ENCODE data around the gene ROBO1. TPM values are rescaled to one million over a fixed set of nuclear protein-coding genes. Genes with fewer than 3 reads are reported as not detected.
"Not testable (repeated sequence)": the region's sequence is repeated elsewhere in the genome, so short reads cannot be mapped to it uniquely, and the experiment has no call there.

The ROBO1 gene
- polyA plus RNA-seq, 4 donors, result 0.81 to 12.2 (median 2.6) TPM

GRCh38 chr3:78690766-78691165, 1077.0 kb downstream of the ROBO1 start:
- Histone ChIP-seq H3K4me3 (ENCODE audit: low read depth in 1 of 3, low read length in 3 of 3) (no peak overlapping the region), H3K36me3 (ENCODE audit: control insufficient read depth in 3 of 3, insufficient read depth in 2 of 3, low read depth in 1 of 3, low read length in 3 of 3) (no peaks in the 10 kb centered on the region), H3K9me3 (ENCODE audit: control insufficient read depth in 2 of 2, insufficient read depth in 1 of 2, low read depth in 1 of 2, low read length in 1 of 2) (no peaks in the 10 kb centered on the region), H3K4me1 (ENCODE audit: control insufficient read depth in 3 of 3, insufficient read depth in 2 of 3, low read depth in 1 of 3, low read length in 2 of 3) (no peaks in the 10 kb centered on the region), H3K27ac (ENCODE audit: low read depth in 1 of 3, low read length in 2 of 3) (no peak overlapping the region), H3K27me3 (ENCODE audit: control insufficient read depth in 3 of 3, insufficient read depth in 3 of 3, low read length in 3 of 3) (no peaks in the 10 kb centered on the region)
- no peak for DNase-seq
- no peak for FAIRE-seq
- 16 to 25% (median 19%) methylated on average over 2 of the region's 2 CpGs for WGBS, 3 donors

GRCh38 chr3:78689378-78689777, 1078.4 kb downstream of the ROBO1 start:
- H3K4me1 ChIP-seq (ENCODE audit: control insufficient read depth in 3 of 3, insufficient read depth in 2 of 3, low read depth in 1 of 3, low read length in 2 of 3), result no peaks in the 10 kb centered on the region
- H3K27ac ChIP-seq (ENCODE audit: low read depth in 1 of 3, low read length in 2 of 3), result no peak overlapping the region
- H3K36me3 ChIP-seq (ENCODE audit: control insufficient read depth in 3 of 3, insufficient read depth in 2 of 3, low read depth in 1 of 3, low read length in 3 of 3), result no peaks in the 10 kb centered on the region
- no peaks in the 10 kb centered on the region for H3K9me3 ChIP-seq (ENCODE audit: control insufficient read depth in 2 of 2, insufficient read depth in 1 of 2, low read depth in 1 of 2, low read length in 1 of 2)
- no peaks in the 10 kb centered on the region for H3K27me3 ChIP-seq (ENCODE audit: control insufficient read depth in 3 of 3, insufficient read depth in 3 of 3, low read length in 3 of 3)
- WGBS, 3 donors, result 80 to 88% (median 83%) methylated on average over 6 of the region's 6 CpGs
- DNase-seq (no peak), FAIRE-seq (no peak)
- no peak overlapping the region for H3K4me3 ChIP-seq (ENCODE audit: low read depth in 1 of 3, low read length in 3 of 3)

GRCh38 chr3:78687520-78687919, 1080.3 kb downstream of the ROBO1 start:
- Histone ChIP-seq H3K9me3 (ENCODE audit: control insufficient read depth in 2 of 2, insufficient read depth in 1 of 2, low read depth in 1 of 2, low read length in 1 of 2) (no peaks in the 10 kb centered on the region), H3K27me3 (ENCODE audit: control insufficient read depth in 3 of 3, insufficient read depth in 3 of 3, low read length in 3 of 3) (no peaks in the 10 kb centered on the region), H3K4me1 (ENCODE audit: control insufficient read depth in 3 of 3, insufficient read depth in 2 of 3, low read depth in 1 of 3, low read length in 2 of 3) (no peaks in the 10 kb centered on the region), H3K4me3 (ENCODE audit: low read depth in 1 of 3, low read length in 3 of 3) (no peak overlapping the region), H3K27ac (ENCODE audit: low read depth in 1 of 3, low read length in 2 of 3) (no peak overlapping the region), H3K36me3 (ENCODE audit: control insufficient read depth in 3 of 3, insufficient read depth in 2 of 3, low read depth in 1 of 3, low read length in 3 of 3) (no peaks in the 10 kb centered on the region)
- 70 to 86% (median 72%) methylated on average over 4 of the region's 4 CpGs for WGBS, 3 donors
- FAIRE-seq (no peak), DNase-seq (no peak)

- FAIRE-seq, result peak; percentile 10
Measured at GRCh38 chr3:78683284-78683683, 1084.5 kb downstream of the ROBO1 start.

GRCh38 chr3:78675119-78675805, 1092.5 kb downstream of the ROBO1 start:
- H3K27ac ChIP-seq (ENCODE audit: low read depth in 1 of 3, low read length in 2 of 3); FAIRE-seq; H3K36me3 ChIP-seq (ENCODE audit: control insufficient read depth in 3 of 3, insufficient read depth in 2 of 3, low read depth in 1 of 3, low read length in 3 of 3); H3K4me3 ChIP-seq (ENCODE audit: low read depth in 1 of 3, low read length in 3 of 3); H3K4me1 ChIP-seq (ENCODE audit: control insufficient read depth in 3 of 3, insufficient read depth in 2 of 3, low read depth in 1 of 3, low read length in 2 of 3); H3K9me3 ChIP-seq (ENCODE audit: control insufficient read depth in 2 of 2, insufficient read depth in 1 of 2, low read depth in 1 of 2, low read length in 1 of 2); DNase-seq; H3K27me3 ChIP-seq (ENCODE audit: control insufficient read depth in 3 of 3, insufficient read depth in 3 of 3, low read length in 3 of 3): not testable (repeated sequence)
- 90 to 96% (median 92%) methylated on average over 23 to 25 of the region's 25 CpGs for WGBS, 3 donors

More at GRCh38 chr3:78683284-78683683, 1084.5 kb downstream of the ROBO1 start:
- 93 to 98% (median 96%) methylated on average over 2 of the region's 2 CpGs for WGBS, 3 donors
- H3K4me3 ChIP-seq (ENCODE audit: low read depth in 1 of 3, low read length in 3 of 3), result no peak overlapping the region
- no peaks in the 10 kb centered on the region for H3K9me3 ChIP-seq (ENCODE audit: control insufficient read depth in 2 of 2, insufficient read depth in 1 of 2, low read depth in 1 of 2, low read length in 1 of 2)
- H3K36me3 ChIP-seq (ENCODE audit: control insufficient read depth in 3 of 3, insufficient read depth in 2 of 3, low read depth in 1 of 3, low read length in 3 of 3), result no peaks in the 10 kb centered on the region
- DNase-seq, result no peak
- no peak overlapping the region for H3K27ac ChIP-seq (ENCODE audit: low read depth in 1 of 3, low read length in 2 of 3)
- H3K4me1 ChIP-seq (ENCODE audit: control insufficient read depth in 3 of 3, insufficient read depth in 2 of 3, low read depth in 1 of 3, low read length in 2 of 3), result no peaks in the 10 kb centered on the region
- no peaks in the 10 kb centered on the region for H3K27me3 ChIP-seq (ENCODE audit: control insufficient read depth in 3 of 3, insufficient read depth in 3 of 3, low read length in 3 of 3)

DNA sequence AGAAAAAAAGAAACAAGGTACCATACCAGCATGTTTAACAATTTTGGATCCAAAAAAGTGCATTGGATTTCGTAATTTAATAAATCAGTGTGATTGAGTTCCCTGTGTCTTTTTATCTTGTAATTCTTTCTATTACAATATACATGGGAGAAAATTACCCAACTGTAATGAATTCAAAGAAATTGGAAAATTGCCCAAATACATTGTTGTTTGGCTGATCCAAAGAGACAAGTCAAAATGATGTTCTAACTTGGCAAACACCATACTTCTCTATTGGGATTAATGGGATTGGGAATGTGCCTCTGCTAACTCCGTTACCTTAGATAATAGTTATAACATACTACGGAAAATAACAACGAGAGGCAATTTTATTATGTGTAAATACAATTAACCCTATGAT, 1097.1 kb downstream of the ROBO1 start:
- Histone ChIP-seq H3K36me3 (ENCODE audit: control insufficient read depth in 3 of 3, insufficient read depth in 2 of 3, low read depth in 1 of 3, low read length in 3 of 3) (no peaks in the 10 kb centered on the region), H3K27me3 (ENCODE audit: control insufficient read depth in 3 of 3, insufficient read depth in 3 of 3, low read length in 3 of 3) (no peaks in the 10 kb centered on the region), H3K4me1 (ENCODE audit: control insufficient read depth in 3 of 3, insufficient read depth in 2 of 3, low read depth in 1 of 3, low read length in 2 of 3) (no peaks in the 10 kb centered on the region), H3K9me3 (ENCODE audit: control insufficient read depth in 2 of 2, insufficient read depth in 1 of 2, low read depth in 1 of 2, low read length in 1 of 2) (no peaks in the 10 kb centered on the region), H3K4me3 (ENCODE audit: low read depth in 1 of 3, low read length in 3 of 3) (no peak overlapping the region), H3K27ac (ENCODE audit: low read depth in 1 of 3, low read length in 2 of 3) (no peak overlapping the region)
- DNase-seq, result no peak
- WGBS, 3 donors, result 59 to 74% (median 61%) methylated on average over 4 of the region's 4 CpGs
- FAIRE-seq, result no peak

- WGBS, 3 donors, result 80 to 84% (median 83%) methylated on average over 7 of the region's 7 CpGs
- H3K36me3 ChIP-seq (ENCODE audit: control insufficient read depth in 3 of 3, insufficient read depth in 2 of 3, low read depth in 1 of 3, low read length in 3 of 3), result no peaks in the 10 kb centered on the region
- no peak overlapping the region for H3K27ac ChIP-seq (ENCODE audit: low read depth in 1 of 3, low read length in 2 of 3)
- no peak overlapping the region for H3K4me3 ChIP-seq (ENCODE audit: low read depth in 1 of 3, low read length in 3 of 3)
- DNase-seq (no peak), FAIRE-seq (no peak)
- no peaks in the 10 kb centered on the region for H3K9me3 ChIP-seq (ENCODE audit: control insufficient read depth in 2 of 2, insufficient read depth in 1 of 2, low read depth in 1 of 2, low read length in 1 of 2)
- H3K27me3 ChIP-seq (ENCODE audit: control insufficient read depth in 3 of 3, insufficient read depth in 3 of 3, low read length in 3 of 3), result no peaks in the 10 kb centered on the region
- no peaks in the 10 kb centered on the region for H3K4me1 ChIP-seq (ENCODE audit: control insufficient read depth in 3 of 3, insufficient read depth in 2 of 3, low read depth in 1 of 3, low read length in 2 of 3)
Measured at GRCh38 chr3:78670094-78670493, 1097.7 kb downstream of the ROBO1 start.

- no peak for DNase-seq
- no peaks in the 10 kb centered on the region for H3K36me3 ChIP-seq (ENCODE audit: control insufficient read depth in 3 of 3, insufficient read depth in 2 of 3, low read depth in 1 of 3, low read length in 3 of 3)
- no peaks in the 10 kb centered on the region for H3K4me1 ChIP-seq (ENCODE audit: control insufficient read depth in 3 of 3, insufficient read depth in 2 of 3, low read depth in 1 of 3, low read length in 2 of 3)
- H3K4me3 ChIP-seq (ENCODE audit: low read depth in 1 of 3, low read length in 3 of 3), result no peak overlapping the region
- no peaks in the 10 kb centered on the region for H3K9me3 ChIP-seq (ENCODE audit: control insufficient read depth in 2 of 2, insufficient read depth in 1 of 2, low read depth in 1 of 2, low read length in 1 of 2)
- no peak overlapping the region for H3K27ac ChIP-seq (ENCODE audit: low read depth in 1 of 3, low read length in 2 of 3)
- no peaks in the 10 kb centered on the region for H3K27me3 ChIP-seq (ENCODE audit: control insufficient read depth in 3 of 3, insufficient read depth in 3 of 3, low read length in 3 of 3)
- 37 to 63% (median 39%) methylated on average over 2 of the region's 2 CpGs for WGBS, 3 donors
- FAIRE-seq, result no peak
Measured at GRCh38 chr3:78668302-78668701, 1099.5 kb downstream of the ROBO1 start.

DNA sequence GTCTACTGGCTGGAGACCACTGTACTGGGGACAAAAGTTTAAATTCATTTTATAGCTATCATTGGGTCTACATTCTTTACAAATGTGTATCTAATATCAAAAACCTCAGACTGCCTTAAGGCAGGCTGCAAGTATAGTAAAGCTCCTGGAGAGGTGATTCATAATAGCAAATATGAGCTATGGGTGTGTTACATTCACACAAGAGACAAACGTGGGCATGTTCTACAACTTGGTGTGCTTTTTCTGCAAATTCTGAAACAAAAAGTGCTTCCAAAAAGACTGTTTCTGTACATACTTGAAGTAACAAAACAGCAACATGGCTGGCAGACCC, 1101.4 kb downstream of the ROBO1 start:
- no peaks in the 10 kb centered on the region for H3K36me3 ChIP-seq (ENCODE audit: control insufficient read depth in 3 of 3, insufficient read depth in 2 of 3, low read depth in 1 of 3, low read length in 3 of 3)
- no peaks in the 10 kb centered on the region for H3K9me3 ChIP-seq (ENCODE audit: control insufficient read depth in 2 of 2, insufficient read depth in 1 of 2, low read depth in 1 of 2, low read length in 1 of 2)
- no peak for FAIRE-seq
- no peaks in the 10 kb centered on the region for H3K4me1 ChIP-seq (ENCODE audit: control insufficient read depth in 3 of 3, insufficient read depth in 2 of 3, low read depth in 1 of 3, low read length in 2 of 3)
- H3K4me3 ChIP-seq (ENCODE audit: low read depth in 1 of 3, low read length in 3 of 3), result no peak overlapping the region
- DNase-seq, result no peak
- WGBS, 3 donors, result 13 to 57% (median 29%) methylated on average over 1 of the region's 1 CpG
- no peak overlapping the region for H3K27ac ChIP-seq (ENCODE audit: low read depth in 1 of 3, low read length in 2 of 3)
- H3K27me3 ChIP-seq (ENCODE audit: control insufficient read depth in 3 of 3, insufficient read depth in 3 of 3, low read length in 3 of 3), result no peaks in the 10 kb centered on the region

All from small intestine (tissue), 7 donors.